Astrocyte of the cerebellum (primary cell): ENCODE data around the gene PRR35.

Experiments used
- DNase-seq: peaks from one replicate; pipeline ENCODE4 v3.0.0-alpha.2; 2011; ENCODE audit warnings: low read depth
- H3K4me3 ChIP-seq: 2 replicates; pipeline ENCODE4 v1.5.1; 2011; ENCODE audit warnings: mild to moderate bottlenecking, low read depth, low read length, moderate library complexity
- CTCF ChIP-seq: IDR thresholded peaks from 2 replicates; pipeline ENCODE4 v1.5.1; 2012; ENCODE audit warnings: low read length, low read depth, moderate library complexity, mild to moderate bottlenecking; ENCODE audit errors: missing control alignments
- in situ Hi-C: cut with HindIII; loops from 2 replicates; pipeline ENCODE4 v1.10.0; 2017; ENCODE audit warnings: low sequenced_read_pairs

PRR35 gene

GRCh38 chr16:546909-547770 is 13.1 kb upstream of the PRR35 start:
- DNase-seq: no peak
- in situ Hi-C loops: no loop called here
- H3K4me3 ChIP-seq: no peak overlapping the region

GRCh38 chr16:548586-548985 is 11.6 kb upstream of the PRR35 start:
- TF ChIP-seq CTCF: no peak
- in situ Hi-C loops: no loop called here
- H3K4me3 ChIP-seq: no peak overlapping the region
- no peak for DNase-seq

More at GRCh38 chr16:546909-547770, 13.1 kb upstream of the PRR35 start:
- TF ChIP-seq CTCF: peak; percentile 47

DNA sequence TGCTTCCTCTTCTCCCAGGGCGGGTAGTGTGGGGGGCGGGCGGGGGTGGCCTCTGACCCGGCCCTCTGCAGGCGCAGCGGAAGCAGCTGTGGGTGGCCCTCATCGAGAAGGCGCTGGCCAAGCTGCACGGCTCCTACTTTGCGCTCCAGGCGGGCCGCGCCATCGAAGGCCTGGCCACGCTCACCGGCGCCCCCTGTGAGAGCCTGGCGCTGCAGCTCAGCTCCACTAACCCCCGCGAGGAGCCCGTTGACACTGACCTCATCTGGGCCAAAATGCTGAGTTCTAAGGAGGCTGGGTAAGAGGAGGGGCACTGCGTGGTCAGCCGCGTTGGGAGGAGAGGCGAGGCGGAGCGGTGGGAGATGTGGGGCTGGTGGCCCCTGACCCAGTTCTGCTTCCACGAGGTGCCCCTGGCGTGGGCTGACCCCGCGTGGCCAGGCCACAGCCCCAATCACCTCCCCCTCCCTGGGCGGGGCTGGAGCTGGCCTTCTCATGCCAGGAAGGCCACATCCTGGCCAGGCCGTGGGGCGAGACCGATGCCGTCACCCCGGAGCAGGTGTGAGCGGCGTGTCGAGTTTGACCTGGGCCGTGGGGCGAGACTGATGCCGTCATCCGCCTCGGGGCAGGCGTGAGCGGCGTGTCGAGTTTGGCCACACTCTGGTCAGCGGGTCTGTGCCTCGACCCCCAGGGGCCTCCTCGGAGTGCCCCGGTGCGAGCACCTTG is 10.5 kb upstream of the PRR35 start:
- in situ Hi-C loops: no loop called here
- no peak for TF ChIP-seq CTCF
- H3K4me3 ChIP-seq: no peak overlapping the region
- DNase-seq: no peak

GRCh38 chr16:551210-551609 is 9.0 kb upstream of the PRR35 start:
- TF ChIP-seq CTCF: no peak
- DNase-seq: no peak
- in situ Hi-C loops: no loop called here
- no peak overlapping the region for H3K4me3 ChIP-seq

DNA sequence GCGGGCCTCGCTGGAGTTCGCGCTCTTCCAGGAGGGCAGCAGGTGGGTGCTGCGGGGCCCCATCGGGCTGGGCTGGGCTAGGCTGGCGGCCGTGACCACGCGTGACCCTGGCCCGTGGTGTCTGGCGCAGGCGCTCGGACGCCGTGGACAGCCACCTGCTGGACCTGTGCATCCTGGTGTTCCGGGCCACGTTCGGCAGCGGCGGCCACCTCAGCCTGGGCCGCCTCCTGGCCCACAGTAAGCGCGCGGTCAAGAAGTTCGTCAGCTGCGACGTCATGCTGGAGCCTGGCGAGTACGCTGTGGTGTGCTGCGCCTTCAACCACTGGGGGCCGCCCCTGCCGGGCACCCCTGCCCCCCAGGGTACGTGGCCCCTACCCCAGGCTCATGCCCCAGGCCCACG is 8.0 kb upstream of the PRR35 start:
- no peak for TF ChIP-seq CTCF
- H3K4me3 ChIP-seq: no peak overlapping the region
- no peak for DNase-seq
- in situ Hi-C loops: no loop called here

DNA sequence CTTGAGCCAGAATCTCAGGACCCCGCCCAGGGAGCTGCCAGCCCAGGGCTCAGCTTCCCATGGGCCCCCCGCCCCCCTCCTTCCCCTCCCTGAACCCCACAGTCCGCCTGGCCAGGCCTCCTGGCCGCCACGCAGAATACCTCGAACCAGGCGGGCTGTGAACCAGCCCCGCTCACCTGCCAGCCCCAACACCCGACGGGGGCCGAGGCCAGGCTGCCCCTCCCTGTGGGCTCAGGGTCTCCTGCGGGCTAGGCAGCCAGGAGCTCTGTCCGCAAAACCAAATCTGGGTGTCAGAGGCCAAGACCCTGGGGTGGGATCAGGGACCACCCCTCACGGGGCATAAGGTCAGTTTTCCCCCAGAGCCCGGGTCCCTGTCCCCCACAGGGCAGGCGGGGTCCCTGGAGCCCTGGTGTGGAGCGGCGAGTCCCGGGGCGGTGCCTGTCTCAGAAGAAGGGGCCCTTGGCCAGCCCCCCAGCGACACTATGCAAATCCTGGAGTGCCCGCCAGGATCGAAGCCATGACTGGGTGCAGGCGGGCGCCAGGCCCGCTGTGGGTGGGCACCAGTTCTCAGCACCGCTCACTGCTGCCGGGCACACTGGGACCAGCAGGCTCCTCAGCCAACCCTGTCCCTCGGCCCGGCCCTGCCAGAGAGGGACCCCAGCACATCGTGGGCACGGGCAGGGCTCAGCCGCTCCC is 6.4 kb upstream of the PRR35 start:
- in situ Hi-C loops: no loop called here
- TF ChIP-seq CTCF: no peak
- H3K4me3 ChIP-seq: no peak overlapping the region
- DNase-seq: no peak
